COLO668 (cell line): ENCODE results near the gene SASS6.

Experiments
- DNase-seq: peaks from one replicate; lab custom pipeline; 2025; ENCODE audit not compliant: unreplicated experiment; lab: John Stamatoyannopoulos, UW

SASS6 gene

GRCh38 chr1:100115524-100115923, 17.2 kb downstream of the SASS6 start:
- DNase-seq: no peak

- DNase-seq: no peak
Measured at GRCh38 chr1:100109554-100110066, 23.1 kb downstream of the SASS6 start.

- no peak for DNase-seq
Measured at GRCh38 chr1:100107696-100108095, 25.0 kb downstream of the SASS6 start.

GRCh38 chr1:100101564-100101963, 31.2 kb downstream of the SASS6 start:
- DNase-seq: no peak

DNA sequence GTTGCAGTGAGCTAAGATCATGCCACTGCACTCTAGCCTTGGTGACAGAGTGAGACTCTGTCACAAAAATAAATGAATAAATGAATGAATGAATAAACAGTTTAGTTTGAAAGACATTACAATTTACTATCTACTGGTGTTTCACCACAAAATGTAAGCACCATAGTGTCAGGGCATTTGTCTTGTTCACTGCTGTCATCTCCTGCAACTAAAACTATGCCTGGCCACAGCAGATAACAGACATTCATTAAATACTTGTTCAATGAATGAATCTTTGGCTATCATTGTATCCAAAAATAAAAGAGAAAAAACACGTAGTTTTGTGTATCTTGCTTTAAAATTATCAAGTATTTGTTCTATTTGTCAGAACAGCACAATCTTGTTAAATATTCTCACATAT, 32.5 kb downstream of the SASS6 start:
- no peak for DNase-seq

DNA sequence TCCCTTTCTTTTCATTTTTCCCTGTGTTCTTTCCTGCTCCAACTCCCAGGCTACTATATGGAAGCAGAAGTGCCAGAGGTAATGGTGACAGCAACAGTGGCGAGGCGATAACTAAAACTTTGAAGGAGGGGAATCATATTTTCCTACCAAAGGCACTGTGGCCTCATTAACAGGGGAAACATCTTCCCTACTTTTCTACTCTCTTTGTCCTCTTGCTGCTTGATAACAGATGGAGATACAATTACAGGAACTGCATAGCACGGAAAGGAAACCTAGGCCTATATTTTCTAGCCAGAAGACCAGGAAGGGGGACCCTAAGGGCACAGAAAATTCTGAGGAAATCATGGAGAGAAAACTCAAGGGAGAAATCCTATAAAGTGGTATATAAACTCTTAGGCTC, 42.3 kb downstream of the SASS6 start:
- DNase-seq: no peak

GRCh38 chr1:100089082-100089481, 43.6 kb downstream of the SASS6 start:
- DNase-seq: no peak

GRCh38 chr1:100087396-100087795, 45.3 kb downstream of the SASS6 start:
- DNase-seq: no peak

- DNase-seq: no peak
Measured at GRCh38 chr1:100080331-100080730, 52.4 kb downstream of the SASS6 start.

DNA sequence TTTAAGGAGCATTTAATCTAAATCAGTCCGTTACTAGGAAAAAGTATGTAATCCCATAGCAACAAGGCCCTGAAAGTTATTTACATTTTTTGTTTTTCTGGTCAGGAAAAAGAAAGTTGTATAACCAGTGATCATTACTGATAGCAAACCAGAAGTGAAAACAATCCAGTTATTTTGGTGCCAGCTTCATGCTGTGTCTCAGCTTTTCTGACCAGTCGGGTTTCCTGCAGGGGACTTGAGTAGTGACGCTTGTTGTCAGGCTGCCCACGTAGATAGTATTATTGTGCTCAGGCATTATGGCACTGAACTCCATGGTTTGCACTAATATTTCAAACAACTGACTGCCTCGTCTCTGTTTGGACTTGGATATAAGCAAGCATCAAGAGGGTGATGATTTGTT, 55.2 kb downstream of the SASS6 start:
- DNase-seq: no peak

GRCh38 chr1:100076744-100077143, 56.0 kb downstream of the SASS6 start:
- no peak for DNase-seq

GRCh38 chr1:100076319-100076718, 56.4 kb downstream of the SASS6 start:
- DNase-seq: no peak

GRCh38 chr1:100075773-100076172, 57.0 kb downstream of the SASS6 start:
- DNase-seq: no peak

GRCh38 chr1:100074604-100075395, 57.9 kb downstream of the SASS6 start:
- no peak for DNase-seq

- no peak for DNase-seq
Measured at GRCh38 chr1:100073531-100073930, 59.2 kb downstream of the SASS6 start.

DNA sequence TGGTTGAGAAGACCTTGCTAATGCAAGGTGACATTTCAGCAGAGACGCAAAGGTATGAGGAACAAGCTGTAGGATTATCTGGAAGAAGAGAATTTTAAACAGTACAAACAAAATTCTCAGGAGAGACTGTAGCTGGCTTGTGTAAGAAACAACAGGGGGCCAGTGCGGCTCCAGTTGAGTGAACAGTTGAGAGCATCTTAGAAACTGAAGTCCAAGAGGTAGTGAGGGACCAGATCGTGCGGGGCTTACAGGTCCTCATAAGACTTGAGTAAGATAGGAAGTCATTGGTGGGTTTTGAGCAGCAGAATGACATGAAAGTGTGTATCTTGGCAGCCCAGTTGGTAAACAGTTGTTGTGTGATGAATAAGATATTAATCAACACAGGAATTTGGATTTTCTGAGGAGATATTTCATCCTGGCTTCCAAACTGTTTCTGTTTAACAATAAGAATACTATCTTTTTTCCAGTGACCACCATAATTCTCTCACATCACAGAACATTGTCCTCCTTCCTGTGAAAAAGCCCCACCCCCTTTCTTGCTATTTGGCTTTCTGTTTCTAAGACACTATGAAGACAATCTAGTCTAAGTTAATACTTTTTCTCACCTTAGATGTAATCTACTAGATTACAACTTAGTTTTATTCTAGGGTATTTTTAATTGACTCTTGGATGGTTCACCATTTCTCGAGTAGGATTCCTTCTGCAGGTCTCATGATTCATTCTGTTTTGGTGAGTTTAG, 62.4 kb downstream of the SASS6 start:
- no peak for DNase-seq

- no peak for DNase-seq
Measured at GRCh38 chr1:100065969-100066227, 66.8 kb downstream of the SASS6 start.

DNA sequence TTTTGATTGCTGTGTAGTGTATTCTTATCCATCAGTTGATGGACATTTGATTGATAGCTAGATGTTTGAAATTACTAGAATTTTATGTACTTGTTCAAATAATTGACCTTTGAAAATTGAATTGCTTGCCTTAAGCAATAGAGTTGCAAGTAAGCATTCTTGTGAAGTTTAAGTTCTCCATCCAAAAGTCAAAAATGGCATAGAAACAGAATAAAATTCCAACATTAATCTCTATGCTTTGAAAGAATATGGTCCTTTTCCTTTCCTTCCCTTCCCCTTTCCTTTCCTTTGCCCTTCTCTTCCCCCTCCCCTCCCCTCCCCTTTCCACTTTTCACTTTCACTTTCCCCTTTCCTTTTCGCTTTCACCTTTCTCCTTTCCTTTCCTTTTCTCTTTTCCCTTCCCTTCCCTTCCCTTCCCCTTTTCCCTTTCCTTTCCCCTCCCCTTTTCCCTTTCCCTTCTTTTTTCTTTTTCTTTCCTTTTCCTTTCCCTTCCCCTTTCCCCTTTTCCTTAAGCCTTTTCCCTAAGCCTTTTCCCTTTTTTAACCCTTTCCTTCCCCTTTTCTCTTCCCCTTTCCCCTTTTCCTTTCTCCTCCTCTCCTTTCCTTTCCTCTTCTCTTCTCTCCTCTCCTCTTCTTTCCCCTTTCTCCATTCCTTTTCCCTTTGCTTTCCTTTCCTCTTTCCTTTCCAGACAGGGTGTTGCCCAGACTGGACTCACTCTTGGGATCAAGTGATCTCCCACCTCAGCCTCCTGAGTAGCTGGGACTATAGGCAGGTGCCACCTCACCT, 67.4 kb downstream of the SASS6 start:
- DNase-seq: peak; percentile 8

- DNase-seq: no peak
Measured at GRCh38 chr1:100061681-100062080, 71.0 kb downstream of the SASS6 start.

DNA sequence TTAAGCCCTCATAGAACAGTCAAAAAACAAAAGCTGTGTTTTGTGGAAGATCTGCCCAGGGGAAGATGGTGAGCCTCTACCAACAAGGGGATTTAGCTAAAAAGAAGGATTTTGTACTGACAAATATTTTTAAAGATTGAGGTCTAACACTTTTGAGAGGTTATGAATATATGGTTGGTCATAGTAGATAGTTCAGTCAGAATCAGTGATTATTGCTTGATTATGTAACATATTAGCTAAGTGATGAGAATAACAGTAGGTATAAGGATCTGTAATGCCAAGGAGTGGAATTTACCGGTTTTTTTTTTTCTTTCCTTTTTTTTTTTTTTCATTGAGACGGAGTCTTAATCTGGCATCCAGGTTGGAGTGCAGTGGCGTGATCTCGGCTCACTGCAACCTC, 79.0 kb downstream of the SASS6 start:
- no peak for DNase-seq

GRCh38 chr1:100053119-100053518, 79.6 kb downstream of the SASS6 start:
- no peak for DNase-seq

DNA sequence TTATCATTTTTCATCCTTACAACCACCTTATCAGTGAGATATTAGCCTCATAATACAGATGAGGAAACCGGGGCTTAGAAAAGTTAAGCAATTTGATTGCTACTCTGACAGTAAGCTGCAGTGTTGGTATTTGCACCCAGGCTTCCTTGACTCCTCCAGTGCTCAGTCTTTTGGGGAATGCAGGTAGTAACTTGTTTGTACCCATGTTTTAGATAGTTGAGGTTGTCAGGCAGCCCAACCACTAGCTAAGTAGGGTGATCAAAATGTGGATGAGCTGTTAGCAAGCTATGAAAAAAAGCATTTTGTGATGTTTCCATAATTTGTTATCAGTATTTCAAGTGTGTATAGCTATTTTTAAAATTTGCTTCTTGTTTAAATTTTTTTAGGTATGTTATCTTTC, 80.8 kb downstream of the SASS6 start:
- no peak for DNase-seq
